Activated naive CD4-positive, alpha-beta T cell treated with anti-CD3 and anti-CD28 coated beads, Interleukin-2, amount 50 U/mL, for 16 hours (primary cell): Measurements from ENCODE around the gene PMEPA1.

Experiments used
- DNase-seq: peaks from one replicate; pipeline ENCODE4 v3.0.0-alpha.2; 2020

PMEPA1 gene

GRCh38 chr20:57736738-57737347 is 27.0 kb upstream of the PMEPA1 start:
- DNase-seq: no peak

GRCh38 chr20:57735831-57736737 is 26.3 kb upstream of the PMEPA1 start:
- DNase-seq: no peak

GRCh38 chr20:57734754-57735153 is 24.9 kb upstream of the PMEPA1 start:
- DNase-seq: no peak

GRCh38 chr20:57732226-57732625 is 22.4 kb upstream of the PMEPA1 start:
- no peak for DNase-seq

- DNase-seq: no peak
Measured at GRCh38 chr20:57728762-57729161, 18.9 kb upstream of the PMEPA1 start.

GRCh38 chr20:57727863-57728262 is 18.0 kb upstream of the PMEPA1 start:
- no peak for DNase-seq

- DNase-seq: no peak
Measured at GRCh38 chr20:57725636-57726035, 15.8 kb upstream of the PMEPA1 start.

GRCh38 chr20:57724610-57725405 is 15.0 kb upstream of the PMEPA1 start:
- no peak for DNase-seq

GRCh38 chr20:57723816-57724215 is 14.0 kb upstream of the PMEPA1 start:
- no peak for DNase-seq

- DNase-seq: no peak
Measured at GRCh38 chr20:57719951-57720350, 10.1 kb upstream of the PMEPA1 start.

GRCh38 chr20:57718490-57719009 is 8.7 kb upstream of the PMEPA1 start:
- peak; percentile 94 for DNase-seq

GRCh38 chr20:57717797-57718196 is 8.0 kb upstream of the PMEPA1 start:
- no peak for DNase-seq

GRCh38 chr20:57716901-57717300 is 7.1 kb upstream of the PMEPA1 start:
- no peak for DNase-seq

- no peak for DNase-seq
Measured at GRCh38 chr20:57716202-57716601, 6.4 kb upstream of the PMEPA1 start.

- DNase-seq: no peak
Measured at GRCh38 chr20:57715268-57715904, 5.6 kb upstream of the PMEPA1 start.

- DNase-seq: no peak
Measured at GRCh38 chr20:57714409-57715267, 4.8 kb upstream of the PMEPA1 start.

- no peak for DNase-seq
Measured at GRCh38 chr20:57713951-57714350, 4.1 kb upstream of the PMEPA1 start.

GRCh38 chr20:57713505-57713903 is 3.7 kb upstream of the PMEPA1 start:
- no peak for DNase-seq

- DNase-seq: no peak
Measured at GRCh38 chr20:57712851-57713504, 3.2 kb upstream of the PMEPA1 start.

- no peak for DNase-seq
Measured at GRCh38 chr20:57712341-57712740, 2.5 kb upstream of the PMEPA1 start.

GRCh38 chr20:57711826-57712225 is 2.0 kb upstream of the PMEPA1 start:
- DNase-seq: no peak
